DND-41 (cell line): ENCODE data around the gene SYNDIG1.

Experiments
- ATAC-seq: fragments of 200-7000 bp; cut with Tn5 transposase; 3 replicates; pipeline ENCODE4 v1.9.1; 2021; ENCODE audit warnings: low read depth; ENCODE audit not compliant: insufficient read depth
- DNase-seq: peaks from one replicate; pipeline ENCODE4 v3.0.0-alpha.2; 2020
- H2AFZ ChIP-seq: 2 replicates; pipeline ENCODE4 v1.6.0; 2012; ENCODE audit warnings: low read depth, low read length
- H3K27ac ChIP-seq: 2 replicates; pipeline ENCODE4 v1.5.1; 2012; ENCODE audit warnings: low read length, inconsistent platforms
- H3K27me3 ChIP-seq: fragments of 200-600 bp; sonication (generic); 2 replicates; pipeline ENCODE4 v1.6.0; 2012; ENCODE audit warnings: low read length, mild to moderate bottlenecking, inconsistent platforms; ENCODE audit not compliant: insufficient read depth, poor library complexity
- H3K36me3 ChIP-seq: 2 replicates; pipeline ENCODE4 v1.5.1; 2012; ENCODE audit warnings: low read length, inconsistent platforms; ENCODE audit not compliant: insufficient read depth
- H3K4me1 ChIP-seq: 2 replicates; pipeline ENCODE4 v1.5.1; 2012; ENCODE audit warnings: mild to moderate bottlenecking, low read length; ENCODE audit not compliant: insufficient read depth
- H3K4me2 ChIP-seq: 2 replicates; pipeline ENCODE4 v1.6.0; 2012; ENCODE audit warnings: mild to moderate bottlenecking, moderate library complexity, low read length, inconsistent platforms; ENCODE audit not compliant: insufficient read depth
- H3K4me3 ChIP-seq, 2 experiments: fragments of 200-600 bp in 1 of 2; shearing (Covaris generic) in 1 of 2; 2 replicates each; pipeline ENCODE4 v1.5.1; 2012 to 2016; ENCODE audit warnings: inconsistent platforms in 2 of 2, low read length in 2 of 2, mild to moderate bottlenecking in 2 of 2, low read depth in 1 of 2, moderate library complexity in 1 of 2
- H3K79me2 ChIP-seq: 2 replicates; pipeline ENCODE4 v1.6.0; 2012; ENCODE audit warnings: low read length, inconsistent platforms; ENCODE audit not compliant: insufficient read depth
- H3K9ac ChIP-seq: 2 replicates; pipeline ENCODE4 v1.6.0; 2012; ENCODE audit warnings: low read depth, mild to moderate bottlenecking, inconsistent platforms, low read length, moderate library complexity
- H3K9me3 ChIP-seq: 2 replicates; pipeline ENCODE4 v1.5.1; 2012; ENCODE audit warnings: low read length, moderate library complexity, mild to moderate bottlenecking, inconsistent platforms; ENCODE audit not compliant: insufficient read depth, severe bottlenecking
- H4K20me1 ChIP-seq: 2 replicates; pipeline ENCODE4 v1.6.0; 2012; ENCODE audit warnings: low read length; ENCODE audit not compliant: insufficient read depth
- CTCF ChIP-seq: IDR thresholded peaks from 2 replicates; pipeline ENCODE4 v1.5.1; 2012; ENCODE audit warnings: borderline replicate concordance, low read length, moderate library complexity, mild to moderate bottlenecking; ENCODE audit not compliant: poor library complexity, severe bottlenecking; ENCODE audit errors: extremely low read depth
- EZH2 ChIP-seq: IDR thresholded peaks from 3 replicates; pipeline ENCODE4 v1.6.1; 2012; ENCODE audit warnings: borderline replicate concordance, low read depth, mild to moderate bottlenecking, moderate library complexity, low read length, inconsistent platforms; ENCODE audit not compliant: severe bottlenecking

The SYNDIG1 gene

DNA sequence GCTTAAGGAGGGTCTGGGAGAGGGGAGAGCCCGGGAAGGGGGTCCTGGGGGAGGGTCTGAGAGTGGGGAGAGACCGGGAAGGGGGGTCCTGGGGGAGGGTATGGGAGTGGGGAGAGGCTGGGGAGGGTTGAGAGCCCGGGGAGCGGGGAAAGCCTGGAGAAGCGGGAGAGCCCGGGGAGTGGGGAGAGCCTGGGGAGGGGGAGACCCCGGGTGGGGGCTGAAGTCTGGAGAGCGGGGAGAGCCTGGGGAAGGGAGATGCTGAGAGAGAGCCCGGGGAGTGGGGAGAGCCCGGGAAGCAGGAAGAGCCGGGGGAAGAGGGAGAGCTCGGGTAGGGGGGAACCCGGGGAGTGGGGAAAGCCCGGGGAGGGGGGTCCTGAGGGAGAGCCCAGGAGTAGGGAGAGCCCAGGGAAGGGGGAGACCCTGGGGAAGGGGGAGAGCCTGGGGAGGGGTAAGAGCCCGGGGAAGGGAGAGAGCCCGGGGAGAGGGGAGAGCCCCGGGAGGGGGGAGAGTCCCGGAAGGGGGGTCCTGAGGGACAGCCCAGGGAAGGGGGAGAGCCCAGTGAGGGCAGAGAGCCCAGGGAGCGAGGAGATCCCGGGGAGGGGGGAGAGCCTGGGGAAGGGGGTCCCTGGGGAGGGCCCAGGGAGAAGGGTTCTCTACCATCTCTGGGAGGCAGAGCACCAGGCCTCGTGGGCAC is 148.5 kb downstream of the SYNDIG1 start:
- no peak overlapping the region for H3K4me2 ChIP-seq
- ATAC-seq, result no peak
- peaks cover 6% of the 10 kb centered on the region; the same call in 1 of the 2 replicates for H3K4me1 ChIP-seq

GRCh38 chr20:24618739-24619138 is 149.3 kb downstream of the SYNDIG1 start:
- Histone ChIP-seq H3K27ac (no peak overlapping the region), H3K36me3 (no peaks in the 10 kb centered on the region), H3K4me3 (no peak overlapping the region), H2AFZ (no peak overlapping the region), H3K4me2 (no peak overlapping the region), H3K27me3 (no peaks in the 10 kb centered on the region), H3K4me1 (no peaks in the 10 kb centered on the region), H3K9me3 (no peaks in the 10 kb centered on the region), H4K20me1 (no peaks in the 10 kb centered on the region), H3K79me2 (no peaks in the 10 kb centered on the region), H3K9ac (no peak overlapping the region)
- DNase-seq (no peak), ATAC-seq (no peak)
- TF ChIP-seq CTCF (no peak), EZH2 (no peak)

More for the DNA sequence above, 148.5 kb downstream of the SYNDIG1 start:
- H3K9me3 ChIP-seq, result no peaks in the 10 kb centered on the region
- DNase-seq, result no peak
- no peak overlapping the region for H2AFZ ChIP-seq
- H4K20me1 ChIP-seq, result no peaks in the 10 kb centered on the region
- no peak overlapping the region for H3K27ac ChIP-seq
- H3K4me3 ChIP-seq, result no peak overlapping the region
- H3K79me2 ChIP-seq, result no peaks in the 10 kb centered on the region
- H3K27me3 ChIP-seq, result no peaks in the 10 kb centered on the region
- no peaks in the 10 kb centered on the region for H3K36me3 ChIP-seq
- H3K9ac ChIP-seq, result no peak overlapping the region
- TF ChIP-seq EZH2, result no peak
- TF ChIP-seq CTCF, result no peak

DNA sequence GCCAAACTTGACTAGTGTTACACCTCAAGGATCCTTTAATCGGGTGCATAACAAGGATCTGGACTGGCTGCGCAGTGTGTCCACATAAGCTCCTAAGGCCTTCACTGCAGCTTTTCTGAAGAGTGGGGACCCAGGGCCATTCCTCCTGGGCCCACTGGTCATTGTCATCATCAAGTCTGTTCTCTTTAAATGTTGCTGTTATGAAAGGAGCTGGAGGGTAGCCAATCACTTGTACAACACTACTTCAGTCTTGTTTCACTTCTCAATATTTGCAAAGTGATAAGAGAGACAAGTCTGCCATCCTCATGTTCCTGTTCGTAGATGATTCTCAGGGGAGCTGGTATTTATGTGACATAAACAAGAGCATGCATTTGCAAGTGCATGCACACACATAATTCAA is 149.8 kb downstream of the SYNDIG1 start:
- no peaks in the 10 kb centered on the region for H3K9me3 ChIP-seq
- H3K4me2 ChIP-seq, result no peak overlapping the region
- DNase-seq, result no peak
- H3K36me3 ChIP-seq, result no peaks in the 10 kb centered on the region
- no peak for ATAC-seq
- H2AFZ ChIP-seq, result no peak overlapping the region
- H3K4me3 ChIP-seq, result no peak overlapping the region
- no peak for TF ChIP-seq CTCF
- TF ChIP-seq EZH2, result no peak
- no peak overlapping the region for H3K9ac ChIP-seq
- no peaks in the 10 kb centered on the region for H3K27me3 ChIP-seq
- no peaks in the 10 kb centered on the region for H3K4me1 ChIP-seq
- H3K27ac ChIP-seq, result no peak overlapping the region
- H4K20me1 ChIP-seq, result no peaks in the 10 kb centered on the region
- no peaks in the 10 kb centered on the region for H3K79me2 ChIP-seq
